Measurements from ENCODE around the gene KRTAP5-7.
"Not testable (repeated sequence)": the region's sequence is repeated elsewhere in the genome, so short reads cannot be mapped to it uniquely, and the experiment has no call there.

Gene KRTAP5-7

GRCh38 chr11:71532036-71532610, 5.1 kb downstream of the KRTAP5-7 start:
- DNase-seq (ENCODE audit: low read depth): no peak

GRCh38 chr11:71534711-71535608, 7.9 kb downstream of the KRTAP5-7 start:
- not testable (repeated sequence) for DNase-seq (ENCODE audit: low read depth)

GRCh38 chr11:71535825-71536224, 8.8 kb downstream of the KRTAP5-7 start:
- no peak for DNase-seq (ENCODE audit: low read depth)

- DNase-seq (ENCODE audit: low read depth): no peak
Observed at GRCh38 chr11:71537537-71537936, 10.5 kb downstream of the KRTAP5-7 start.

GRCh38 chr11:71537977-71538665, 11.1 kb downstream of the KRTAP5-7 start, which contains the start of gene KRTAP5-8:
Gene KRTAP5-8, plus strand, starts transcription at chr11:71538025. Its CDS starts 31 bp downstream, at chr11:71538056.
- DNase-seq (ENCODE audit: low read depth): not testable (repeated sequence)

- no peak for DNase-seq (ENCODE audit: low read depth)
Observed at GRCh38 chr11:71538666-71538990, 11.6 kb downstream of the KRTAP5-7 start.

- no peak for DNase-seq (ENCODE audit: low read depth)
Observed at GRCh38 chr11:71539017-71539416, 11.9 kb downstream of the KRTAP5-7 start.

- DNase-seq (ENCODE audit: low read depth): not testable (repeated sequence)
Observed at GRCh38 chr11:71539971-71540370, 12.9 kb downstream of the KRTAP5-7 start.

- not testable (repeated sequence) for DNase-seq (ENCODE audit: low read depth)
Observed at GRCh38 chr11:71540521-71541304, 13.6 kb downstream of the KRTAP5-7 start.

GRCh38 chr11:71542382-71542781, 15.3 kb downstream of the KRTAP5-7 start:
- no peak for DNase-seq (ENCODE audit: low read depth)

GRCh38 chr11:71542879-71543777, 16.1 kb downstream of the KRTAP5-7 start:
- DNase-seq (ENCODE audit: low read depth): no peak

GRCh38 chr11:71543866-71544265, 16.8 kb downstream of the KRTAP5-7 start:
- DNase-seq (ENCODE audit: low read depth): no peak

- DNase-seq (ENCODE audit: low read depth): no peak
Observed at GRCh38 chr11:71544525-71545214, 17.6 kb downstream of the KRTAP5-7 start.

GRCh38 chr11:71545405-71545966, 18.4 kb downstream of the KRTAP5-7 start:
- no peak for DNase-seq (ENCODE audit: low read depth)

- no peak for DNase-seq (ENCODE audit: low read depth)
Observed at GRCh38 chr11:71548120-71548519, 21.1 kb downstream of the KRTAP5-7 start, which contains the start of gene KRTAP5-9. Gene KRTAP5-9, plus strand, starts transcription at chr11:71548420. Its CDS starts 238 bp downstream, at chr11:71548658.

- no peak for DNase-seq (ENCODE audit: low read depth)
Observed at GRCh38 chr11:71548716-71549151, 21.7 kb downstream of the KRTAP5-7 start.

GRCh38 chr11:71551711-71552110, 24.6 kb downstream of the KRTAP5-7 start:
- DNase-seq (ENCODE audit: low read depth): no peak

GRCh38 chr11:71554996-71555395, 27.9 kb downstream of the KRTAP5-7 start:
- DNase-seq (ENCODE audit: low read depth): no peak

GRCh38 chr11:71555508-71555907, 28.4 kb downstream of the KRTAP5-7 start:
- DNase-seq (ENCODE audit: low read depth): no peak

- DNase-seq (ENCODE audit: low read depth): no peak
Observed at GRCh38 chr11:71556018-71556417, 29.0 kb downstream of the KRTAP5-7 start.
